IPS-20b (cell line): ENCODE measurements around the gene CPNE8.

Experiments used
- H3K27ac ChIP-seq: one replicate; pipeline ENCODE4 v1.5.1; 2013; ENCODE audit warnings: low read length
- H3K27me3 ChIP-seq: 2 replicates; pipeline ENCODE4 v1.6.1; 2013; ENCODE audit warnings: mild to moderate bottlenecking, low read length, inconsistent platforms; ENCODE audit not compliant: insufficient read depth
- H3K36me3 ChIP-seq: 2 replicates; pipeline ENCODE4 v1.6.1; 2013; ENCODE audit warnings: low read depth, mild to moderate bottlenecking, inconsistent platforms, low read length, moderate library complexity; ENCODE audit not compliant: insufficient read depth
- H3K4me1 ChIP-seq: 2 replicates; pipeline ENCODE4 v1.6.1; 2013; ENCODE audit warnings: mild to moderate bottlenecking, control low read depth, inconsistent platforms, low read length, moderate library complexity; ENCODE audit not compliant: insufficient read depth
- H3K4me3 ChIP-seq: 2 replicates; pipeline ENCODE4 v1.5.1; 2013; ENCODE audit warnings: mild to moderate bottlenecking, low read length, inconsistent platforms
- H3K9ac ChIP-seq: 2 replicates; pipeline ENCODE4 v1.6.1; 2013; ENCODE audit warnings: low read depth, mild to moderate bottlenecking, inconsistent platforms, low read length, moderate library complexity
- H3K9me3 ChIP-seq: 2 replicates; pipeline ENCODE4 v1.6.1; 2013; ENCODE audit warnings: mild to moderate bottlenecking, low read depth, low read length, inconsistent platforms; ENCODE audit not compliant: insufficient read depth

Gene CPNE8

GRCh38 chr12:38666425-38666824, 239.0 kb downstream of the CPNE8 start:
- H3K27me3 ChIP-seq, result no peaks in the 10 kb centered on the region
- no peaks in the 10 kb centered on the region for H3K36me3 ChIP-seq
- H3K4me1 ChIP-seq, result no peaks in the 10 kb centered on the region
- no peak overlapping the region for H3K27ac ChIP-seq
- H3K4me3 ChIP-seq, result no peak overlapping the region
- H3K9ac ChIP-seq, result no peak overlapping the region
- H3K9me3 ChIP-seq, result no peaks in the 10 kb centered on the region

GRCh38 chr12:38664661-38665269, 240.6 kb downstream of the CPNE8 start:
- no peaks in the 10 kb centered on the region for H3K4me1 ChIP-seq
- no peak overlapping the region for H3K9ac ChIP-seq
- H3K9me3 ChIP-seq, result no peaks in the 10 kb centered on the region
- H3K4me3 ChIP-seq, result no peak overlapping the region
- H3K36me3 ChIP-seq, result no peaks in the 10 kb centered on the region
- no peak overlapping the region for H3K27ac ChIP-seq
- H3K27me3 ChIP-seq, result no peaks in the 10 kb centered on the region

- no peaks in the 10 kb centered on the region for H3K4me1 ChIP-seq
- no peaks in the 10 kb centered on the region for H3K27me3 ChIP-seq
- no peaks in the 10 kb centered on the region for H3K36me3 ChIP-seq
- H3K9me3 ChIP-seq, result no peaks in the 10 kb centered on the region
- no peak overlapping the region for H3K9ac ChIP-seq
- no peak overlapping the region for H3K4me3 ChIP-seq
- no peak overlapping the region for H3K27ac ChIP-seq
These were observed 242.6 kb downstream of the CPNE8 start for GRCh38 chr12:38662829-38663228.

GRCh38 chr12:38653650-38654049, 251.7 kb downstream of the CPNE8 start:
- no peaks in the 10 kb centered on the region for H3K9me3 ChIP-seq
- H3K27ac ChIP-seq, result no peak overlapping the region
- no peaks in the 10 kb centered on the region for H3K4me1 ChIP-seq
- H3K4me3 ChIP-seq, result no peak overlapping the region
- H3K36me3 ChIP-seq, result no peaks in the 10 kb centered on the region
- no peaks in the 10 kb centered on the region for H3K27me3 ChIP-seq
- H3K9ac ChIP-seq, result no peak overlapping the region

- H3K27me3 ChIP-seq, result no peaks in the 10 kb centered on the region
- H3K27ac ChIP-seq, result no peak overlapping the region
- H3K9ac ChIP-seq, result no peak overlapping the region
- no peaks in the 10 kb centered on the region for H3K9me3 ChIP-seq
- H3K36me3 ChIP-seq, result no peaks in the 10 kb centered on the region
- no peaks in the 10 kb centered on the region for H3K4me1 ChIP-seq
- H3K4me3 ChIP-seq, result no peak overlapping the region
These were observed 256.6 kb downstream of the CPNE8 start for GRCh38 chr12:38648813-38649212.

GRCh38 chr12:38646146-38646545, 259.2 kb downstream of the CPNE8 start:
- Histone ChIP-seq H3K9me3 (no peaks in the 10 kb centered on the region), H3K36me3 (no peaks in the 10 kb centered on the region), H3K4me1 (no peaks in the 10 kb centered on the region), H3K4me3 (no peak overlapping the region), H3K27me3 (no peaks in the 10 kb centered on the region), H3K27ac (no peak overlapping the region), H3K9ac (no peak overlapping the region)

- Histone ChIP-seq H3K9me3 (no peaks in the 10 kb centered on the region), H3K27ac (no peak overlapping the region), H3K9ac (no peak overlapping the region), H3K27me3 (no peaks in the 10 kb centered on the region), H3K4me1 (no peaks in the 10 kb centered on the region), H3K36me3 (no peaks in the 10 kb centered on the region), H3K4me3 (no peak overlapping the region)
These were observed 265.8 kb downstream of the CPNE8 start for GRCh38 chr12:38639625-38640024.

GRCh38 chr12:38638401-38638800, 267.0 kb downstream of the CPNE8 start:
- Histone ChIP-seq H3K4me3 (no peak overlapping the region), H3K27me3 (no peaks in the 10 kb centered on the region)

GRCh38 chr12:38633511-38633910, 271.9 kb downstream of the CPNE8 start:
- no peak overlapping the region for H3K9ac ChIP-seq
- H3K4me1 ChIP-seq, result no peaks in the 10 kb centered on the region
- H3K36me3 ChIP-seq, result no peaks in the 10 kb centered on the region
- H3K9me3 ChIP-seq, result no peaks in the 10 kb centered on the region
- no peak overlapping the region for H3K27ac ChIP-seq
- H3K4me3 ChIP-seq, result no peak overlapping the region
- H3K27me3 ChIP-seq, result no peaks in the 10 kb centered on the region

More at GRCh38 chr12:38638401-38638800, 267.0 kb downstream of the CPNE8 start:
- Histone ChIP-seq H3K4me1 (no peaks in the 10 kb centered on the region), H3K27ac (no peak overlapping the region), H3K9me3 (no peaks in the 10 kb centered on the region), H3K36me3 (no peaks in the 10 kb centered on the region), H3K9ac (no peak overlapping the region)

GRCh38 chr12:38629064-38629463, 276.3 kb downstream of the CPNE8 start:
- no peak overlapping the region for H3K27ac ChIP-seq
- no peak overlapping the region for H3K4me3 ChIP-seq
- H3K36me3 ChIP-seq, result no peaks in the 10 kb centered on the region
- no peaks in the 10 kb centered on the region for H3K27me3 ChIP-seq
- H3K4me1 ChIP-seq, result no peaks in the 10 kb centered on the region
- H3K9me3 ChIP-seq, result no peaks in the 10 kb centered on the region
- H3K9ac ChIP-seq, result no peak overlapping the region

- H3K36me3 ChIP-seq, result no peaks in the 10 kb centered on the region
- H3K4me3 ChIP-seq, result no peak overlapping the region
- no peak overlapping the region for H3K9ac ChIP-seq
- H3K27me3 ChIP-seq, result no peaks in the 10 kb centered on the region
- H3K9me3 ChIP-seq, result no peaks in the 10 kb centered on the region
- no peak overlapping the region for H3K27ac ChIP-seq
- H3K4me1 ChIP-seq, result no peaks in the 10 kb centered on the region
These were observed 277.1 kb downstream of the CPNE8 start for GRCh38 chr12:38628288-38628687.

- no peak overlapping the region for H3K27ac ChIP-seq
- no peaks in the 10 kb centered on the region for H3K27me3 ChIP-seq
- no peaks in the 10 kb centered on the region for H3K4me1 ChIP-seq
- H3K4me3 ChIP-seq, result no peak overlapping the region
- H3K36me3 ChIP-seq, result no peaks in the 10 kb centered on the region
- no peak overlapping the region for H3K9ac ChIP-seq
- H3K9me3 ChIP-seq, result no peaks in the 10 kb centered on the region
These were observed 280.1 kb downstream of the CPNE8 start for GRCh38 chr12:38625306-38625705.
